Chondrocyte (in vitro differentiated cells): ENCODE measurements around the gene RCAN1. TPM values are rescaled to one million over a fixed set of nuclear protein-coding genes. Genes with fewer than 3 reads are reported as not detected.
"Not testable (repeated sequence)": the region's sequence is repeated elsewhere in the genome, so short reads cannot be mapped to it uniquely, and the experiment has no call there.

Experiments
- DNase-seq: peaks from one replicate; pipeline ENCODE4 v3.0.0; 2021; ENCODE audit warnings: mixed read lengths, low spot score
- H3K27ac Mint-ChIP-seq: one replicate; pipeline ENCODE4 v1.8.0; 2021; ENCODE audit warnings: mild to moderate bottlenecking, moderate library complexity, mixed read lengths; ENCODE audit not compliant: unreplicated experiment
- H3K27me3 Mint-ChIP-seq: 2 replicates; pipeline ENCODE4 v1.8.0; 2021; ENCODE audit warnings: low read depth, mixed read lengths
- H3K36me3 Mint-ChIP-seq: 2 replicates; pipeline ENCODE4 v1.8.0; 2021; ENCODE audit warnings: low read depth, mixed read lengths
- H3K4me1 Mint-ChIP-seq: 2 replicates; pipeline ENCODE4 v1.8.0; 2021; ENCODE audit warnings: low read depth, mild to moderate bottlenecking, mixed read lengths
- H3K4me3 Mint-ChIP-seq: one replicate; pipeline ENCODE4 v1.8.0; 2021; ENCODE audit warnings: mild to moderate bottlenecking, moderate library complexity, mixed read lengths; ENCODE audit not compliant: unreplicated experiment
- H3K9me3 Mint-ChIP-seq: 2 replicates; pipeline ENCODE4 v1.8.0; 2021; ENCODE audit warnings: low read depth, mixed read lengths
- total RNA-seq: library from RNA; stranded (reverse); gene quantifications from 3 replicates; pipeline ENCODE4 v1.2.1, GENCODE V29; 2021
- TF ChIP-seq, protein P1 (sequence below): fragments of 200-600 bp; sonication (generic); IDR thresholded peaks from 2 replicates; pipeline ENCODE4 v1.5.0; 2021; ENCODE audit warnings: antibody characterized with exemption, mild to moderate bottlenecking, moderate library complexity

The RCAN1 gene
- total RNA-seq, 1 donor from 2014 or later: 80.9 TPM

GRCh38 chr21:34609244-34609932 lies 5.5 kb downstream of the RCAN1 start:
- H3K27ac Mint-ChIP-seq: no peak overlapping the region
- no peaks in the 10 kb centered on the region for H3K36me3 Mint-ChIP-seq
- DNase-seq: no peak
- peaks cover 15% of the 10 kb centered on the region for H3K4me1 Mint-ChIP-seq
- TF ChIP-seq, protein P1, sequence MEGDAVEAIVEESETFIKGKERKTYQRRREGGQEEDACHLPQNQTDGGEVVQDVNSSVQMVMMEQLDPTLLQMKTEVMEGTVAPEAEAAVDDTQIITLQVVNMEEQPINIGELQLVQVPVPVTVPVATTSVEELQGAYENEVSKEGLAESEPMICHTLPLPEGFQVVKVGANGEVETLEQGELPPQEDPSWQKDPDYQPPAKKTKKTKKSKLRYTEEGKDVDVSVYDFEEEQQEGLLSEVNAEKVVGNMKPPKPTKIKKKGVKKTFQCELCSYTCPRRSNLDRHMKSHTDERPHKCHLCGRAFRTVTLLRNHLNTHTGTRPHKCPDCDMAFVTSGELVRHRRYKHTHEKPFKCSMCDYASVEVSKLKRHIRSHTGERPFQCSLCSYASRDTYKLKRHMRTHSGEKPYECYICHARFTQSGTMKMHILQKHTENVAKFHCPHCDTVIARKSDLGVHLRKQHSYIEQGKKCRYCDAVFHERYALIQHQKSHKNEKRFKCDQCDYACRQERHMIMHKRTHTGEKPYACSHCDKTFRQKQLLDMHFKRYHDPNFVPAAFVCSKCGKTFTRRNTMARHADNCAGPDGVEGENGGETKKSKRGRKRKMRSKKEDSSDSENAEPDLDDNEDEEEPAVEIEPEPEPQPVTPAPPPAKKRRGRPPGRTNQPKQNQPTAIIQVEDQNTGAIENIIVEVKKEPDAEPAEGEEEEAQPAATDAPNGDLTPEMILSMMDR: no peak
- no peak overlapping the region for H3K4me3 Mint-ChIP-seq
- H3K9me3 Mint-ChIP-seq: no peaks in the 10 kb centered on the region
- H3K27me3 Mint-ChIP-seq: no peaks in the 10 kb centered on the region

DNA sequence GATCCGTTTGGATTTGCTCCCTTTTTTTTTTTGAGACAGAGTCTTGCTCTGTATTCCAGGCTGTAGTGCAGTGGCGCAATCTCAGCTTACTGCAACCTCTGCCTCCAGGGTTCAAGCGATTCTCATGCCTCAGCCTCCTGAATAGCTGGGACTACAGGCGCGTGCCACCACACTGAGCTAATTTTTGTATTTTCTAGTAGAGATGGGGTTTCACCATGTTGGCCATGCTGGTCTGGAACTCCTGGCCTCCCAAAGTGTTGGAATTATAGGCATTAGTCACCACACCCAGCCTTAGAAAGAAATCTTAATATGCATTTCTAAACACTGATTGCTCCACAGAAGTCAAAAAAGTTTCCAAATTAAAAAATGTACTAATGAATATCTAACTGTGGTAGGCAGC lies 7.5 kb downstream of the RCAN1 start:
- H3K36me3 Mint-ChIP-seq, H3K27me3 Mint-ChIP-seq, H3K27ac Mint-ChIP-seq, DNase-seq, H3K9me3 Mint-ChIP-seq, H3K4me3 Mint-ChIP-seq, H3K4me1 Mint-ChIP-seq: not testable (repeated sequence)

DNA sequence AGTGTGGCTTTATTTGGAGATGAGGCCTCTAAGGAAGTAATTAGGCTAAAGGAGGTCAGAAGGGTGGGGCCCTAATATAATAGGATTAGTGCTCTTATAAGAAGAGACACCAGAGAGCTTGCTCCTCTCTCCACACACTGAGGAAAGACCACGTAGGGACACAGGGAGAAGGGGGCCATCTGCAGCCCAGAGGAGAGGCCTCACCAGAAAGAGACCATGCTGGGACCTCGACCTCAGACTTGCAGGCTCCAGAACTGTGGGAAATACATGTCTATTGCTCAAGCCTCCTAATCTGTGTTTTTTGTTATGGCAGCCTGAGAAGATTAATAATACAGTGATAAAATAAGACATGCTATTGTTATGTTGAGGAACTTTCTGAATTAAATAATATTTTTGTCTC lies 8.3 kb downstream of the RCAN1 start:
- Mint-ChIP-seq H3K4me3 (no peak overlapping the region), H3K4me1 (peaks cover 2% of the 10 kb centered on the region), H3K27ac (no peak overlapping the region), H3K36me3 (no peaks in the 10 kb centered on the region), H3K27me3 (no peaks in the 10 kb centered on the region), H3K9me3 (no peaks in the 10 kb centered on the region)
- no peak for DNase-seq
- TF ChIP-seq, protein P1: no peak

- no peaks in the 10 kb centered on the region for H3K27me3 Mint-ChIP-seq
- H3K27ac Mint-ChIP-seq: no peak overlapping the region
- H3K4me3 Mint-ChIP-seq: no peak overlapping the region
- no peaks in the 10 kb centered on the region for H3K9me3 Mint-ChIP-seq
- no peaks in the 10 kb centered on the region for H3K36me3 Mint-ChIP-seq
- peaks cover 2% of the 10 kb centered on the region for H3K4me1 Mint-ChIP-seq
- TF ChIP-seq, protein P1: no peak
- DNase-seq: no peak
These were observed 8.9 kb downstream of the RCAN1 start for GRCh38 chr21:34606051-34606450.

DNA sequence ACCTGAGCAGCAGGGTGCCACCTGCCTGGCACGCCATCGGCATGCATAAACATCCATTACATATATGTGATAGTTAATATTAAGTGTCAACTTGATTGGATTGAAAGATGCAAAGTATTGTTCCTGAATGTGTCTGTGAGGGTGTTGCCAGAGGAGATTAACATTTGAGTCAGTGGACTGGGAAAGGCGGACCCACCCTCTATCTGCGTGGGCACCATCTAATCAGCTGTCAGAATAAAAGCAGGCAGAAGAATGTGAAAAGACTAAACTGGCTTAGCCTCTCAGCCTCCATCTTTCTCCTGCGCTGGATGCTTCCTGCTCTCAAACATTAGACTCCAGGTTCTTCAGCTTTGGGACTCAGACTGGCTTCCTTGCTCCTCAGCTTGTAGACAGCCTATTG lies 10.0 kb downstream of the RCAN1 start:
- not testable (repeated sequence) for H3K9me3 Mint-ChIP-seq, H3K36me3 Mint-ChIP-seq, H3K4me3 Mint-ChIP-seq, H3K4me1 Mint-ChIP-seq, H3K27me3 Mint-ChIP-seq, DNase-seq, H3K27ac Mint-ChIP-seq

DNA sequence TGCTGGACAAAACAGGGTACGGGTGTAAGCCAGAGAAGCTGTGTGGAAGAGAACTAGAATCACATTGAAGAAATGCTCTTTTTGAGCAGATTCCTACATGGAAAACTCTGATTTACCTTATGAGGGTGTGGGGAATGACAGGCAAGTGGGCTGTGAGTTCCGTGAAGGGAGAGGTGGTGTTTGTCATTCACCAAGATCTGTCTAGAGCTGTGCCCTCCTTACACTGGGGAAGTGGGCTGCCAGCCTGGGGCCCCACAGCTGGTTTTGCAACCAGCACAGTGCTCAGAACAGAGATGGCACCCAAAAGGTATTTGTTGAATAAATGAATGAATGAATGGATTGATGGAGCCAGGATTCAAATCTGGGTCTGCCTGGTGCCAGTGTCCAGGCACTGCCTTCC lies 10.4 kb downstream of the RCAN1 start:
- TF ChIP-seq, protein P1: no peak
- no peak overlapping the region for H3K27ac Mint-ChIP-seq
- no peak for DNase-seq
- H3K4me3 Mint-ChIP-seq: no peak overlapping the region
- no peaks in the 10 kb centered on the region for H3K36me3 Mint-ChIP-seq
- H3K4me1 Mint-ChIP-seq: peaks cover 2% of the 10 kb centered on the region
- H3K9me3 Mint-ChIP-seq: no peaks in the 10 kb centered on the region
- no peaks in the 10 kb centered on the region for H3K27me3 Mint-ChIP-seq
